Measurements from ENCODE around the gene CLTC. TPM values are rescaled to one million over a fixed set of nuclear protein-coding genes. Genes with fewer than 3 reads are reported as not detected.

Gene CLTC
- total and polyA plus RNA-seq, 2 of the 8 experiments (the other 6 are each of a cell fraction or from before 2014, with no cell fraction given), result 175 to 283 TPM

DNA sequence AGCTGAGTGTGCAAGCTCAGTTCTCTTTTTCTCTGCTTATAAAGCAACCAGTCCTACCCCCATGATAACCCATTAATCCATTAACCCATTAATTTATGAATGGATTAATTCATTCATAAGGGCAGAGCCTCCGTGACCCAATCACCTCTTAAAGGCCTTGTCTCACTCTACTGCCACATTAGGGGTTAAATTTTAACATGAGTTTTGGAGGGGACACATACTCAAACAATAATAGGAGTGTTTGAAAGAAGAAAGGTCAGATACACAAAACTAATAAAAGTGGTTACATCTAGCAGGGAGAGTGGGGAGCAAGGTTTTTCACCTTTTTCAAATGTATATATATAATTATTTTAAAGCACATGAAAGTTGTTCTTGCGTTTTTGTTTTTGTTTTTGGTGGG is 94.6 kb downstream of the CLTC start:
- Histone ChIP-seq H3K4me1 (replicated peaks in 1 of 4; ENCODE audit: control insufficient read depth in 3 of 4, insufficient read depth in 4 of 4, low read length in 3 of 4) (no peaks in the 10 kb centered on the region), H2AFZ (ENCODE audit: low read length) (no peak overlapping the region), H3K9me3 (ENCODE audit: insufficient read depth in 2 of 2, low read depth in 1 of 2, low read length in 1 of 2) (no peaks in the 10 kb centered on the region), H3K23ac (ENCODE audit: insufficient read length) (no peak overlapping the region), H3K79me2 (ENCODE audit: control insufficient read depth in 1 of 2, insufficient read depth in 2 of 2, low read length in 2 of 2) (peaks cover 3 to 71% of the 10 kb centered on the region in 2 experiments; a peak in 3 of 4 replicates), H3K14ac (ENCODE audit: insufficient read length) (no peak overlapping the region), H3K27ac (ENCODE audit: low read depth, low read length) (no peak overlapping the region), H2BK20ac (ENCODE audit: low read length) (no peak overlapping the region), H3K4ac (replicated peaks; ENCODE audit: insufficient read length, low read depth, low read length) (no peak overlapping the region), H2BK12ac (ENCODE audit: low read depth, low read length) (no peak overlapping the region), H3K18ac (ENCODE audit: extremely low read depth, low read length) (no peak overlapping the region), H2BK15ac (ENCODE audit: low read length) (no peak overlapping the region), H2BK120ac (replicated peaks; ENCODE audit: low read depth, low read length) (no peak overlapping the region), H4K91ac (replicated peaks; ENCODE audit: insufficient read length, low read length) (no peak overlapping the region), H4K20me1 (replicated peaks in 1 of 2; ENCODE audit: control insufficient read depth in 1 of 2, insufficient read depth in 2 of 2, low read length in 2 of 2) (no peaks in the 10 kb centered on the region), H3K36me3 (ENCODE audit: control insufficient read depth in 2 of 4, insufficient read depth in 4 of 4, low read length in 3 of 4) (no peaks in the 10 kb centered on the region), H3K4me2 (ENCODE audit: insufficient read depth in 1 of 2, low read depth in 2 of 2, low read length in 2 of 2) (no peak overlapping the region), H3K4me3 (ENCODE audit: extremely low read depth in 1 of 4, insufficient read depth in 2 of 4, low read depth in 3 of 4, low read length in 4 of 4) (no peak overlapping the region), H2BK5ac (ENCODE audit: low read depth, low read length) (no peak overlapping the region), H3K79me1 (ENCODE audit: low read depth, low read length) (peaks cover 8% of the 10 kb centered on the region; the same call in 1 of the 2 replicates), H3K27me3 (replicated peaks in 1 of 4; ENCODE audit: control insufficient read depth in 3 of 4, extremely low read depth in 1 of 4, insufficient read depth in 3 of 4, low read length in 3 of 4) (no peaks in the 10 kb centered on the region), H4K5ac (ENCODE audit: insufficient read length, low read depth, low read length) (no peak overlapping the region), H3K23me2 (ENCODE audit: low read depth, low read length) (0 out of 2 replicates have a peak, but pooled peaks cover 3% of the 10 kb centered on the region), H2AK5ac (ENCODE audit: low read depth, low read length) (no peak overlapping the region), H3K9ac (replicated peaks in 1 of 4; ENCODE audit: extremely low read depth in 1 of 4, low read depth in 3 of 4, low read length in 3 of 4) (no peak overlapping the region), H4K8ac (ENCODE audit: extremely low read depth, insufficient read depth, low read length) (no peak overlapping the region), H3K56ac (replicated peaks; ENCODE audit: insufficient read length, low read depth, low read length) (no peak overlapping the region)
- FAIRE-seq (no peak), DNase-seq (ENCODE audit: low read depth in 1 of 2, low spot score in 2 of 2) (no peak)
- whole genome bisulfite sequencing, 2 experiments (ENCODE audit: extremely low coverage in 1 of 2, insufficient coverage in 1 of 2, insufficient read length in 1 of 2, insufficient replicate concordance in 2 of 2, low coverage in 1 of 2, low lambda C conversion rate in 2 of 2, missing lambda C conversion rate in 1 of 2), result 92% methylated on average over 2 of the region's 2 CpGs; no CpG with 5 or more reads in 1 of the 2 experiments
- ChIA-PET POLR2A (ENCODE audit: partially characterized antibody) (no interaction called here), CTCF (ENCODE audit: partially characterized antibody) (interaction anchor here (0.6 to 1.5 kb wide), 4 partner anchors 10 to 39 kb away, joined by 3 to 6 read pairs (median 3); no protein-coding TSS in a partner anchor)
- TF ChIP-seq SUZ12 (IDR thresholded peaks at IDR 0.05; ENCODE audit: low read length) (no peak), RBBP5 (IDR thresholded peaks at IDR 0.05; ENCODE audit: borderline replicate concordance, low read depth, low read length) (no peak), KDM5A (IDR thresholded peaks at IDR 0.05; ENCODE audit: low read length) (no peak), NRF1 (IDR thresholded peaks at IDR 0.05; ENCODE audit: low read depth, low read length) (no peak)

Data from H1 (cell line).